ENCODE results near the gene FBN1. TPM values are rescaled to one million over a fixed set of nuclear protein-coding genes. Genes with fewer than 3 reads are reported as not detected.

FBN1 gene
- total and polyA plus RNA-seq, 7 donors = 1.2 to 173 (median 57.0) TPM

DNA sequence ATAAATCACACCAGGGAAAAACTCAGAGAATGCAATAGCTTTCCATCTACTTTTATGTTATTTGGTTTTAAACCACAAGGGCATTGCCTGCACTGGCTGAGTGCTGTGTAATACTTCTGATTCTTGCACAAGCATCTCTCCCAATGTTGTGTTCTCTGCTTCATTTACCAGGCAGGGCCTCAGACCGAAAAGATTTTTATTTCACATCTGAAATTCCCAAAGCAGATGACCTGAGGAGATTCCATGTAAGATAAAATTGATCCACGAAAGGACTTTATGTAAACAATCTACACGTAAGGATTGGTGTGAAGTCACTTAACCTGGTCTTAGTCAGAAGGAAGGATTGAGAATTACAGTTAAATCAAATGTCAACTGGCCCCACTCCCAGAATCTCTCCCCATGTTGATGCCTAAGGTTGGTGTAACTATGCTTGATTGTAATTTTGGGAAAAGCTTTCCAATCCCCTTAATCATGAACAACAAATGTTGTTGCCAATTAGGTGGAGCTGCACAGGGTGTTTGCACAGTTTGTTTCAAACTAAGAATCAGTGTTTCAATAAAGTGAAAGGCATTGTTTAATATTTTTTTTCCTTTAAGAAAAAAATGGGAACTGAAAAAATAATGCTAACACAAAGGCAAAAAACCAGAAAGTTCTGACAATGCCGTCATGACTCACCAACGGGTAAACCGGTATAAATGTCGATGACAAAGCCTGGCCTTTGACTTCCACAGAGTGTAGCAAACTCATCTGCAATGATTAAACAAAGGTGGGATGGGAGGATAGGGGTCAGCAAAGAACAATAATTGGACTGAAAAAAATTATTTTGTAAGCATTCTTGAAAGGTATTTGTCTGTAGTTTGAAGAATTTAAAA is 185.7 kb downstream of the FBN1 start:
- intact Hi-C loops (cut with DNase I) = no loop called here
- H3K4me1 ChIP-seq = peaks cover 0 to 5% (median 0%) of the 10 kb centered on the region in 4 donors
- 86 to 87% methylated on average over 7 of the region's 7 CpGs for WGBS, 2 donors
- H3K36me3 ChIP-seq = peaks cover 0 to 65% (median 5%) of the 10 kb centered on the region in 4 donors
- TF ChIP-seq, protein P1, sequence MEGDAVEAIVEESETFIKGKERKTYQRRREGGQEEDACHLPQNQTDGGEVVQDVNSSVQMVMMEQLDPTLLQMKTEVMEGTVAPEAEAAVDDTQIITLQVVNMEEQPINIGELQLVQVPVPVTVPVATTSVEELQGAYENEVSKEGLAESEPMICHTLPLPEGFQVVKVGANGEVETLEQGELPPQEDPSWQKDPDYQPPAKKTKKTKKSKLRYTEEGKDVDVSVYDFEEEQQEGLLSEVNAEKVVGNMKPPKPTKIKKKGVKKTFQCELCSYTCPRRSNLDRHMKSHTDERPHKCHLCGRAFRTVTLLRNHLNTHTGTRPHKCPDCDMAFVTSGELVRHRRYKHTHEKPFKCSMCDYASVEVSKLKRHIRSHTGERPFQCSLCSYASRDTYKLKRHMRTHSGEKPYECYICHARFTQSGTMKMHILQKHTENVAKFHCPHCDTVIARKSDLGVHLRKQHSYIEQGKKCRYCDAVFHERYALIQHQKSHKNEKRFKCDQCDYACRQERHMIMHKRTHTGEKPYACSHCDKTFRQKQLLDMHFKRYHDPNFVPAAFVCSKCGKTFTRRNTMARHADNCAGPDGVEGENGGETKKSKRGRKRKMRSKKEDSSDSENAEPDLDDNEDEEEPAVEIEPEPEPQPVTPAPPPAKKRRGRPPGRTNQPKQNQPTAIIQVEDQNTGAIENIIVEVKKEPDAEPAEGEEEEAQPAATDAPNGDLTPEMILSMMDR (IDR thresholded peaks at IDR 0.05) = no peak
- no peaks in the 10 kb centered on the region for H3K9me3 ChIP-seq
- no peak for DNase-seq
- H3K27me3 ChIP-seq = no peaks in the 10 kb centered on the region
- H3K4me3 ChIP-seq = no peak overlapping the region
- peak overlapping the region in 2 of 4 donors; percentile 29 to 61 for H3K27ac ChIP-seq

DNA sequence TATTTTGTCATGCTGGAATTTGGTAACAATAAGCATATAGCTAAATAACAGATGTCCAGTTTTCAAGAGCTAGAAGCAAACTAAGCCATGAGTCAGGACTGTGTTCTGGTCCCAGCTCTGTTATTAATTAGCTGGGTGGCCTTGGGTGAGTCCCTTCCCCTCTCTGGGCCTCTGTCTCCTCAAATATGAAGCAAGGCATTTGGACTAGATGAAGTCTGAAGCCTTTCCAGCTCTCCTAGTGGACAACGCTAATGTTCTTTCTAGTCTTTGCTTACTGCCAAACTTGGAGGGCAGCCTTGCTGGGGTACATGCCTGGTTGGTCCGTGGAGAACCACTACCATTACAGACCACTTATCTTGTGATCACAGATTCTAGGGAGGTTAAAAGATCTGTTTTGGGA is 186.6 kb downstream of the FBN1 start:
- intact Hi-C loops (cut with DNase I) = no loop called here
- H3K27ac ChIP-seq = peak overlapping the region in 2 of 4 donors; percentile 17 to 29
- no peak for DNase-seq
- H3K9me3 ChIP-seq = no peaks in the 10 kb centered on the region
- WGBS, 2 donors = 79% methylated on average over 2 of the region's 2 CpGs
- H3K27me3 ChIP-seq = no peaks in the 10 kb centered on the region
- H3K4me3 ChIP-seq = no peak overlapping the region
- H3K4me1 ChIP-seq = peaks cover 0 to 5% (median 0%) of the 10 kb centered on the region in 4 donors
- TF ChIP-seq, protein P1 (IDR thresholded peaks at IDR 0.05) = no peak
- TF ChIP-seq EP300 (IDR thresholded peaks at IDR 0.05) = no peak
- no peak for TF ChIP-seq POLR2AphosphoS5 (IDR thresholded peaks at IDR 0.05)
- no peak for TF ChIP-seq POLR2A (IDR thresholded peaks at IDR 0.05)
- H3K36me3 ChIP-seq = peaks cover 0 to 65% (median under 1%) of the 10 kb centered on the region in 4 donors

DNA sequence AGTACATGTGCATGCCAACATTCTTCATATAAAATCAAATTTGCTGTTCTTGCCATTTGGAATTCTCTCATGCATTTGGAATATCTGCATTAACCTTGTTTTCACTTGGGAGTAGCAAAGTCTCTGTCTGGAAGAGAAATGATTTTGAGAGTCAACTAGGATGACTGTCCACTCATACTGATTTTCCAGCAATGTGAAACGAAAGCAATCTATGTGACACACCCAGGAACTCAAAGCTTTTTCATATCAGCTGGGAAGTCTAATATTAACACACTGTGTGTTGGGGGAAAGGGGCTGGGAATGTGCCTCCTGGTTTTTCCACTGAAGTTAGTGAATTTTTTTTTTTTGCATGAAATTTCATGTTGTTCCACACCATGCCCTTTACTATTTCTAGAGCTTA is 189.4 kb downstream of the FBN1 start:
- Histone ChIP-seq H3K36me3 (peaks cover 0 to 59% (median 1%) of the 10 kb centered on the region in 4 donors), H3K27me3 (no peaks in the 10 kb centered on the region), H3K27ac (no peak overlapping the region), H3K4me3 (no peak overlapping the region), H3K9me3 (no peaks in the 10 kb centered on the region), H3K4me1 (peaks cover 0 to 5% (median 0%) of the 10 kb centered on the region in 4 donors)
- WGBS, 2 donors = 42 to 68% methylated on average over 1 of the region's 1 CpG
- no peak for DNase-seq
- intact Hi-C loops (cut with DNase I) = no loop called here
- TF ChIP-seq, protein P1 (IDR thresholded peaks at IDR 0.05) = no peak
- TF ChIP-seq POLR2A (IDR thresholded peaks at IDR 0.05) (no peak), POLR2AphosphoS5 (IDR thresholded peaks at IDR 0.05) (no peak), EP300 (IDR thresholded peaks at IDR 0.05) (no peak)

DNA sequence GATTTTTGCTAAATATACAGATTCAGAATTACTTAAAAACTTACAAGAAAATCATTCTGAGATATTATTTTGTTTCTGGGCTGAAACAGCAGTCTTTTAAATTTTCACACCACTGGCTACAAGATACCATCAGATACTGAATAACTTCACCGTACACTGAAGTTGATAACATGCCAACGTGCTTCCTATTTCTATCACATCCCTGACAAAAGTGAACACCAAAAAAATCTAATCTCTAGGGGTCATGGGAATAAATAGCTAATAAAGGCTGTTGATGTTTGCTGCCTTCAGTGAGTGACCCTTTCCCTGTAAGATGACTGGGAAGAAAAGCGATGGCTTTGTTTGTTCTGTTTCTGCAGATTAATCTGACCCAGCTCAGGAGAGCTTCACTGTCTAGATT is 193.8 kb downstream of the FBN1 start:
- peak overlapping the region in 1 of 4 donors; percentile 21 for H3K27ac ChIP-seq
- H3K4me1 ChIP-seq = no peaks in the 10 kb centered on the region
- no peak overlapping the region for H3K4me3 ChIP-seq
- peaks cover 0 to 76% (median 1%) of the 10 kb centered on the region in 4 donors for H3K36me3 ChIP-seq
- TF ChIP-seq EP300 (IDR thresholded peaks at IDR 0.05) = no peak
- 86 to 93% methylated on average over 3 of the region's 3 CpGs for WGBS, 2 donors
- H3K27me3 ChIP-seq = no peaks in the 10 kb centered on the region
- DNase-seq = no peak
- no peaks in the 10 kb centered on the region for H3K9me3 ChIP-seq
- intact Hi-C loops (cut with DNase I) = no loop called here

DNA sequence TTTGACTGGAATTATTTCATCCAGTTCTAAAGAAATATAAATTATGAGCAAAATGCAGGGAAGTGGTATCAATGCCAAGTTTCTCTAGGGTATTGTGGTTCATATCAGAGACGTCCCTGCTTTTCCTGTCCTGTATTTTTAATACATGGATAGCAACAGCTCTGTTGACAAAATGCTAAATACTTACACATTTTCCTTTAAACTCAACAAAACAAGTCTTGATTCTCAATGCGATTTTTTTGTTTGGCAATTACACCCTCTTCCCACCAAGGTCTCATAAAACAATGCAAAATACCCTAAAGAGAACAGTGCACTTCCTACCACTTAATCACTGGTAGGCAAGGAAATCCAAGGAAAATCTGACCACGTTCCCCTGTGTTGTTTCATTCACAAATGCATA is 194.3 kb downstream of the FBN1 start:
- peaks cover 0 to 76% (median 1%) of the 10 kb centered on the region in 4 donors for H3K36me3 ChIP-seq
- no peaks in the 10 kb centered on the region for H3K27me3 ChIP-seq
- intact Hi-C loops (cut with DNase I) = no loop called here
- H3K4me1 ChIP-seq = no peaks in the 10 kb centered on the region
- 65 to 68% methylated on average over 3 of the region's 3 CpGs for WGBS, 2 donors
- TF ChIP-seq POLR2AphosphoS5 (IDR thresholded peaks at IDR 0.05) = no peak
- TF ChIP-seq, protein P1 (IDR thresholded peaks at IDR 0.05) = no peak
- no peak for TF ChIP-seq POLR2A (IDR thresholded peaks at IDR 0.05)
- TF ChIP-seq EP300 (IDR thresholded peaks at IDR 0.05) = no peak
- no peaks in the 10 kb centered on the region for H3K9me3 ChIP-seq
- peak overlapping the region in 1 of 4 donors; percentile 21 for H3K27ac ChIP-seq
- DNase-seq = no peak
- H3K4me3 ChIP-seq = no peak overlapping the region

All from sigmoid colon (tissue), 7 donors.